Non-pigmented ciliary epithelial cell (primary cell): ENCODE measurements around the gene RAP1GAP2.

Source experiments
- DNase-seq: peaks from one replicate; pipeline ENCODE4 v3.0.0-alpha.2; 2010; ENCODE audit warnings: low read depth

Gene RAP1GAP2

DNA sequence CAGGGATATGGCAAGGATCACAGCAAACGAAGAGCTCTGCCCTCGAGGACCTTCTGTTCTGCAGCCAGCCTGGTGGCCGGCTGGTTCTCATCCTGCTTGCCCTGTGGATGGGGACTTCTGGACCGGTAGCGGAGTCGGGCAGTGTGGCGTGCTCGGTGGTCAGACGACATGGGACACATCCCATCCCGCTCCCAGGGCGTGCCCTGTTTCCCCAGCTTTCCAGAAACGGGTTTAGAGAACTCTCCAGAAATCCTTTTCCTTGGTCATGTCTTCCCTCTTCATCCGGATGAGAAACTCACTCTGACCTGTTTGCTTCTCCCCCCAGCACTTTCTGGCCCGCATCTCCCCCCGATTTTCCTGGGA, 151.3 kb downstream of the RAP1GAP2 start:
- DNase-seq = no peak

DNA sequence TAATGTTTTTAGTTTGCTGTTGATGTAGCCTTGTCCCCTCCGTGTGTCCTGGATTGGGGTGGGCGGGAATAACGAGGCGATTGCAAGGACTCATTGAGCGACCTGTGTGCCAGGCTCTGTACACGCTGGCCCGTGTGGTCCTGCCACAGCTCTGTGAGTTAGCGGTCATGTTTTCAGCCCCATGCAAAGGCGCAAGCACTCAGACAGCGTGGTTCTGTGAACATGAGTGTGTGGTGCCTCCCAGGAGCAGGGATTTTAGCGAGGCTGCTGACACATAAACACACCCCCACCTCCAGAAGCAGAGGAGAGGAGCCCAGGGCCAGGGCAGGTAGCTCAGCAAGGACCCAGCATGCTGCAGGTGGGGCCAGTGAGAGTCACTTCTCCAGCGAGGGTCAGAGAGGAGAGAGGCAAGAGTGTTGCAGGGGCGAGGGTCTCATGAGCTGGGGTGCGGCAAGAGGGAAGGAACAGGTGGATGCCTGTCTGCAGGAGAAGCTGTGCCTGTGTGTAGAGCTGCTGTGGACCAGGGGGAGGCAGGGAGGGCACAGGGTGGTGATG, 151.8 kb downstream of the RAP1GAP2 start:
- no peak for DNase-seq

DNA sequence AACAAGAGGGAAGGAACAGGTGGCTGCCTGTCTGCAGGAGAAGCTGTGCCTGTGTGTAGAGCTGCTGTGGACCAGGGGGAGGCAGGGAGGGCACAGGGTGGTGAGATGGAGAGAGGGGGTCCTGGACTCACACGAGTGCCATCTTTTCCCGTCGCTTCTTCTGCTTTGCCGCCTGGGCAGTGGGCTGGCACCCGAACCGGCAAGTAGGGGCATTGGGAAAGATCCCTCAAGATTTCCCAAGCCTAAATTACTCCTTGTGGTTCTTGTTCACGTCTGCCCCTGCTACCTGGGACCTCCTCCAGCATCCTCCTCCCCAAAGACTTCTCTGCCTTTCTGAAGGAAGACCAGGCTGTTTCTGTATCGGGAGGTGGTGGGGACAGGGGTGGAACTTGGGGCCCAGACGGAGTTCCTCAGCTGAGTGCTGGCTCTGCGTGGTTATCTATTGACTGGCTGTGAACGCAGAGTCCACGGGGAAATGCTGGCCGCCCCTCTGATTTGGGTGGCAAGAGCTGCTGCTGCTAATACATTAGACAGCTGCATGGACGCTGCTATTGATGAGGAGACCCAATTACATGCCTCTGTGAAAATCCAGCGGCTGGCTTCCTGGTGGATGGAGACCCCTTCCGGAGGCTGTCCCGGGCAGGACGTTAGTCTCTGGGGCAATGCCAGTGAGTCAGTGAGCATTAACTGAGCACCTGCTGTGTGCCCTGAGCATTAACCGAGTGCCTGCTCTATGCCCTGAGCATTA, 152.7 kb downstream of the RAP1GAP2 start:
- no peak for DNase-seq

DNA sequence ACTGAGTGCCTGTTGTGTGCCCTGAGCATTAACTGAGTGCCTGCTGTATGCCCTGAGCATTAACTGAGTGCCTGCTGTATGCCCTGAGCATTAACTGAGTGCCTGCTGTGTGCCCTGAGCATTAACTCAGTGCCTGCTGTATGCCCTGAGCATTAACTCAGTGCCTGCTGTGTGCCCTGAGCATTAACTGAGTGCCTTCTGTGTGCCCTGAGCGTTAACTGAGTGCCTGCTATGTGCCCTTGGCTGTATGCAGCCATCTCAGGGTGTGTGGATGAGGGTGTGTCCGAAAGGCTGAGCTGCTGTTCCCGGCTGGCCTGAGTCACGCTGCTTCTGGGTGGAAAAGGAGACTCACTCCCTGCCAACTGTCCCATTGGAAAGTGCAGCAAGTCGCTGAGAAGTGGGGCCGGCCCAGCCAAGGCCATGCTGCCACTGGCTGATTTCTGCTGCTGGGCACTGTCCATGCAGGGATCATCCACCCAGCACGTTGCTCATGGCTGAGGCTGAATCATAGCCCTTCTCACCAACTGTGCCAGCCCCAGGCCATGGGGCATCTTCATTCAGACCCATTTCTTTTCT, 153.3 kb downstream of the RAP1GAP2 start:
- DNase-seq = no peak

DNA sequence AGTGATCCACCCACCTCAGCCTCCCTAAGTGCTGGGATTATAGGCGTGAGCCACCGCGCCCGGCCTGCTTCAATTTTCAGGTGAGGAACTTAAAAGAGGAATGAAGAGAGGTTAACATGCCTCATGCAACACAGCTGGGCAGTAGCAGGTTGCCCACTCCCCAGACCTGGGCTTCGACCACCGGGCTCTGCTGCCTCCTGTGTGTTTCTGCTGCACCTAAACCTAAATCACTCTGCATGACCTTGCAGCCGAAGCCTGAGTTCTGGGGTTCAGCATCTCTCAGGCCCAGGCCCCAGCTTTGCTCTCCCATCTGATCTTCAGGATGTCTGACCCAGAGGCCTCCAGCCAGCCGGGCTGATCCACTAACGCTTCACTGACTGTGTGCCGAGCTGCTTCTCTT, 154.6 kb downstream of the RAP1GAP2 start:
- no peak for DNase-seq

DNA sequence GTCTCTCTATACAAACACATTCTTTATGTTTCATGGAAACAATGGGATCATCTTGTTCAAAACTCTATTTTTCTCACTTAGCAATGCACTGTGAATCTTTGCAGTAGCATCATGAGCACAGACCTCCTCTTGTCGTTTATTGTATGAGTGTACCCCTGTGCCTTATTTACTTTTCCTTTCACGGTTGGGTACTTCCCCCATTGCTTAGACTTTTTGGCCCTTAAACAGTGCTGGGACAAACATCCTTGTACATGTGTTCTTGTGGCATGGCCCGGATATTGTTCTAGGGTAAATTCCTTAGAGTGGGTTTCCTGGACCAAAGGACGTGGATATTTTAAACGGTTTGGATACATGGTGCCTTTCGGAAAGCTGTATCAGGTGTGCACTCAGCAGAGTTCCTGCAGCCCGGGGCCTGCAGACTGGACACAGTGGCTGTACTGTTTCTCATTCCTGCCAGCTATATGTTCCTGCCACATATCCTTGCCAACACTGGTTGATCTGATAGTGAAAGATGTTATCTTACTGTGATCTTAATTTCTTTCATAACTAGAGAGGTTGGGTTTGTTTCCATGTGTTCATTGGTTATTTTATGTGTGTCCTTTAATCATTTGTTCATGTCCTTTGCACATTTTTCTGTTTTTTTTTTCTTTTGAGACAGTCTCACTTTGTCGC, 156.1 kb downstream of the RAP1GAP2 start:
- DNase-seq = no peak

DNA sequence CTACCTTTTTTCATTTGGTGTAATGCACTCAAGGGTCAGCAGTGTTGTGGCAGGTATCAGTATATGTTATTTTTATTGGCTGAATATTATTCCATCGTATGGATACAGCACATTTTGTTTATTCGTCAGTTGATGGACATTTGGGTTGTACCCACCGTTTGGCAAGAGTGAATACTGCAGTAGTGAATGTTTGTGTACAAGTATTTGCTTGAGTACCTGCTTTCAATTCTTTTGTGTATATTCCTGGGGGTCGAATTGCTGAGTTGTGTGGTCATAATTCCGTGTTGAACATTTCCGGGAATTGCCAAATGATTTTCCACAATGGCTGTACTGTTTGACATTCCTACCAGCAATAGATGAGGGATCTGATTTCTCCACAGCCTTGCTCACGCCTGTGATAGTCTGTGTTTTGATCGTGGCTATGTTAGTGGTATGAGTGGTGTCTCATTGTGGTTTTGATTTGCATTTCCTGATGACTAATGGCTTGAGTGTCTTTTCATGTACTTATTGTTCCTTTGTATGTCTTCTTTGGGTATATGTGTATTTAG, 158.7 kb downstream of the RAP1GAP2 start:
- DNase-seq = peak; percentile 74

DNA sequence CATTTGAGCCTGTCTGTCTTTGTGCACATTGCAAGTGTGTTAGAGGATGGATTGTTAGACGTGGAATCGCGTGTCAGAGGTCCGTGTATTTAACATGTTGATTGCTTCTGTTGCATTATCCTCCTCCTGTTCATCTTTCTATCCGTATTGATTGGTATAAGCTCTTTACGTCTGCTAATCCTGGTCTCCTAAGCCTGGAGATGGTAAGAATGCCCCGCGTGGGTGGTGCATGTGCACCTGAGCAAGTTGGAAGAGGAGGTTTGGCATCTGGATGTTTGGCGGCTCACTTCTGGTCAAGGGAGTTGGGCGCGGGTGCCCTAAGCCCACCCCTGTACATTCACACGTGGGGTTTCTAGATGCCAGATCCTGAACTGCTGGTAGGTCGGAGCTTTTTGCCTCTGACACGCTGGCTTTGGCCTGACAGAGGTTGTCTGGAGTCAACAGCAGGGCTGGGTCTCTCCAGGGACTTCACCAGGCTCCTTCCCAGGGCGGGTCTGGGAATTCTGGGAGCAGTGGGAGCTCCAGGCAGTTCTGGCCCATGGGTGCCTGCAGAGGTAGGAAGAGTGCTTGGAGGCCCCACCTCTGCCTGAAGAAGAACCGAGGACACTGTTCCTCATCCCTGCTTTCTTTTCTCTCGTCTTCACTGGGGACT, 159.8 kb downstream of the RAP1GAP2 start:
- DNase-seq = no peak

DNA sequence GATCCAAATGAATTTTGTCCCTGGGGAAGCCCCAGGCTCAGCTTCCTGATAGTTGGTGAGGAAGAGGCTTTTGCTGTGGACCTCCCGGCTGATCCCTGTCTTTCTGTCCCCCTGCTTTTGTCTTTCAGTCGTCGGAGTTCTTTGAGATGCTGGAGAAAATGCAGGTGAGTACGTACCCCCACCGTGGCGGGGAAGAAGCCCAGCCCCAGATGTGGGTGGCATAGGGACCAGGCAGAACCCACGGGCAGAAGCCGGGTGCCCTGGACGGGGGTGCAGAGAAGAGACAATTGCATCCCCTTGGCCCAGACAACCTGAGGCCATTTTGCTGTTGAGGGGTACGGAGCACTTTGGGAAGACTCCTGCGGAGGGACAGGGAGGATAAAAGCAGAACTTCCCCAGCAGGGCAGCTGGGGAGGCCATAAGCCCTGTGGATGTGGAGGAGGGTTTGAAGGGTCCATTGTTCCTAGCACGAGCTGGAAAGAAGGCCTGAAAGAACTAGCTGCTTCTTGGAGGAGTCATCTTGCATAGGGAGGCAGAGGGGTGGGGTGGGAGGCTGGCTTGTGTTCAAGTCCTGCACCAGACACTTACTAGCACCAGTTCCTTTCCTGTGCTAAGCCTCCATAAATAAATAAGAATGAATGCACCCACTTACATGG, 161.5 kb downstream of the RAP1GAP2 start:
- DNase-seq = no peak

DNA sequence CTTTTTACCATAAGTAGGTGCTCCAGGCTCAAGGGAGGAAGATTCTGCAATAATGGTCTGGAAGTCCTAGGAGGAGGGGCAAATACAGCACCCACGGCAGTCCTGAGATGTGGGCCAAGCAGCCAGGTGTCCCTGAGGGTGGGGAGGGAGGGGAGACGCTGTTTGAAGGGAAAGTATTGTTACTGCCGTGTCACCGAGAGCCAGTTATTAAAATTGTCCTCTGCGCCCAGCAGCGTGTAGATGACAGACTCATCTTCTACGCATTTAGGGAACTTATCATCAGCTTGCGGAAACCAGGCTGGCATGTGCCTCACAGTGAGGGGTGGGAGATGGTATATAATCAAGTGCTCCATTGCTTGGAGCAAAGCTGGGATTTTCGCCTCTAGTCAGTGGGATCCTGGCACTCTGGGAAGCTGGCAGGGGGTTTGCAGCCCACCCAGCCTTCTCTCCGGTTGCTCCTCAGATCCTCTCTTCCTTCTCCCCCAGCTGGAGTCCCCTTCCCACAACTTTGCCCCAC, 162.5 kb downstream of the RAP1GAP2 start:
- no peak for DNase-seq

DNA sequence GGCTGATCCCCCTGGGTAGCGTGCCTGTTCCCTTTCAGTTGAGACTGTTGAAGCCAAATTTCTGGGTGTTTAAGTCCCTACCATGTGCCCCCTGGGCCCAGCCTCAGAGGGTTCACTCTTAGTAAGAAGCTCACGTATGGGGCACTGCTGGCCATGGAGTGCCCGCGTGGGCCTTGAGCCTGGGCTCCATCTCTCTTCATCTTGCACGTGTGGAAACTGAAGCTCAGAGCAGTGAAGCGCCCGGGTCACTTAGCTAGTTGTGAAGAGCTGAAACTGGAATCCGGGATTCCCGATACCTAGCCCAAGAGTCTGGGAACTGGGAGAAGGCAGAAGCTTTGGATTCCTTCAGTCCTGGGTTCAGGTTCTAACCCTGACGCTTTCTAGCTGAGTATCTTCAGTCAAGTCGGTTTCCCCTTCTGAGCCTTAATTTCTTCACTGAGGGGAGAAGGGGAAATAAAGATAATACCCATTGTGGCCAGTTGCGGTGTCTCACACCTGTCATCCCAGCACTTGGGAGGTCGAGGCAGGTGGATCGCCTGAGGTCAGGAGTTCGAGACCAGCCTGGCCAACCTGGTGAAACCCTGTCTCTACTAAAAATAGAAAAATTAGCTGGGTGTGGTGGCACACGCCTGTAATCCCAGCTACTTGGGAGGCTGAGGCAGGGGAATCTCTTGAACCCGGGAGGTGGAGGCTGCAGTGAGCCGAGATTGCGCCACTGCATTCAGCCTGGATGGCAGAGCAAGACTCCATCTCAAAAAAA, 163.3 kb downstream of the RAP1GAP2 start:
- no peak for DNase-seq

DNA sequence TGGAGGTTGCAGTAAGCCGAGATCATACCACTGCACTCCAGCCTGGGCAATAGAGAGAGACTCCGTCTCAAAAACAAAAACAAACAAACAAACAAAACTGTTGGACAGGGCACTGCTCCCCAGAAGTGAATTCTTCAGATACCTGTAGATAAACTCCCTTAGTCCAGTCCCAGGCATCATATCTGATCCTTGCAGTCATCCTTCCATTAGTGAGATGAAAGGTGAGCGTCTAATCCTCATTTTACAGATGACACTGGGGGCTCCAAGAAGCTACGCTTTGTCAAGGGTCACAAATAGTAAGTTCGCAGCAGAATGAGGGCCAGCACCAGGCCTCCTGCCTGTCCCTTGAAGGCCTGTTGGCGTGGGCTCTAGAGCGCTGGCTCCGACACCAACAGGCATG, 165.2 kb downstream of the RAP1GAP2 start:
- no peak for DNase-seq

DNA sequence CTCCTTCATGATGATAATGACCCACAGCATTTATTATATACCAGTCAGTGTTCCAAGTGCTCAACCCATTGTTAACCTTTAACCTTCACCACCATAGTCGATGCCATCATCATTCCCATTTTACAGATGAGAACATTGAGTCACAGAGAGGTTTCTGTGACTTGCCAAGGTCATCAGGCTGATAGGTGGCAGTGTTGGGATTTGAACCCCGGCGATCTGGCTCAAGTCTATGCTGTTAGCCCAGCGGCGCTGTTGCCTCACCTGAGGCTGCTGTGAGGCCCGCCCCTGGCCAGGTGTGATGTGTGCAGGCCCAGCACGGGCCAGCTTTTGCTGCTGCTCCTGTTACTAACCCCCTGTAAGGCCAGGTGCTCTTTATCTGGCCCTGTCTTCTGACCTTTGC, 166.0 kb downstream of the RAP1GAP2 start:
- DNase-seq = no peak

DNA sequence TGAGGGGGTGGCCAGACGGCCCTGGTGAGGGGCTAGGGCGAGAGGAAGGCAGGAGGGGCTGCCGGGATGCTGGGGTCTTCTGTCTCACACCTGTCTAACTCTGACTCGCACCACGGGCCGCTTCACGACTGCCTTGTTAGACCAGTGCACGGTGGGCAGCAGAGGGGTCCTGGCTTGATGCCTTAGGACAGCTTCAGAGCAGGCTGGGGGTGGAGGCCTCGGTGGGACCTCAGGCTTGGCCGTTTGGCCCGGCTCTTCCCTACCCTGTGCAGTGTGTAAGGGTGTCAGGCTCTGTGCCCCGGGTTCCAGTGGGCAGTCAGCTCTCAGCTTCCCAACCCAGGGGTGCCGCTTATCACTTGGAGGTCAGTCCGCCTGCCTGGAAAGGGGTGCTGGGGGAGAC, 166.5 kb downstream of the RAP1GAP2 start:
- DNase-seq = no peak

DNA sequence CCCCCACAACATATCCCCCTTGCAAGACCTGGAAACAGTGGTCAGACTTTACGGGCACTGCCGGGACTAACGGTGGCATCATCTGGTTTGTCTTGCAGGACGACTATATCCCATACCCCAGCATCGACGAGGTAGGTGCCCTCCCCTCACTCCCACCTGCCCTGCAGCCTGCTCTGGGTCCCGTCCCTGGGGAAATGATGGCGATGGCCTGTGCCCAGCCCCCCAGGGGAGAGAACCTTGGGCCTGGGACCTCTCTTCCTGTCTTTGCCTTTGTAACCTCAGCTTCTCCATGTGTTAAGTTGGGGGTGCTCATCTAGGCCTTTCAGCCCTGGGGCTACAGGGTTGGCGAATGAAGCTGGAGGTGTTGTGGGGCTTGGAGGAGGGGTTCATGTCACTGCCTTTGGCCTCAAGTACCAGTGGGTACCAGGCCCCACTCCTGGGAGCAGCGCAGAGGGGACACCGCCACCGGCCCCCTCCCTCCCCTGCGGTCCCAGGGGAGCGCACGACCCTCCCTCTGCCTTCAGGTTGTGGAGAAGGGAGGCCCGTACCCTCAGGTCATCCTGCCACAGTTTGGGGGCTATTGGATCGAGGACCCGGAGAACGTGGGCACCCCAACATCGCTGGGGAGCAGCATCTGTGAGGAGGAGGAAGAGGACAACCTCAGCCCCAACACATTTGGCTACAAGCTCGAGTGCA, 167.2 kb downstream of the RAP1GAP2 start:
- no peak for DNase-seq

DNA sequence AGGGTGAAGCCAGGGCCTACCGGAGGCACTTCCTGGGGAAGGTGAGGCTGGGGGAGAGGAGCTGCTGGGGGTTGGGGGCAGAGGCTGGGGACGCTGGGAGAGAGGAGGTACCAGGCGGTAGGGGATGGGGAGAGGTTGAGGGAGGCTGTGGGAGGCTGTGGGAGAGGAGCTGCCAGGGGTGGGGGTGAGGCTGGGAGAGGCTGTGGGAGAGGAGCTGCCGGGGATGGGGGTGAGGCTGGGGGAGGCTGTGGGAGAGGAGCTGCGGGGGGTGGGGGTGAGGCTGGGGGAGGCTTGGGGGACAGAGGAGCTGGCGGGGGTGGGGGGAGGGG, 167.8 kb downstream of the RAP1GAP2 start:
- DNase-seq = no peak

DNA sequence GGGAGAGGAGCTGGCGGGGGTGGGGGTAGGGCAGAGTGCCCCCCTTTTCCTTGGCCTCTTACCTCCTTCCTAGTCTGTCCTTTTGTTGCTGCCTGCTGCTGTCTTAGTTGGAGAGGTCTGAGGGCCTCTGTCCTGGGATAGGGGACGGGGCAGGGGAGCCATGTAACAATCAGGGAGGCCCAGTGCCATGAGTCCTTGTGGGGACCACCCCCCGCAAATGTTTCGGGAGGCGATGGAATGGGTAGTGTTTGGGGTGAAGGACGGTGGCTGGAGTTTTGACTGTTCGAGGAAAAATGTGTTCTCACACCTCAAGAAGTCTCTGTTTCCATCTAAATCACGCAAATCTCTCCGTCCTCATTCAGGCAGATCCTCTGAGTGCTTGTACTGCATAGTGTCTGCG, 168.1 kb downstream of the RAP1GAP2 start:
- no peak for DNase-seq

DNA sequence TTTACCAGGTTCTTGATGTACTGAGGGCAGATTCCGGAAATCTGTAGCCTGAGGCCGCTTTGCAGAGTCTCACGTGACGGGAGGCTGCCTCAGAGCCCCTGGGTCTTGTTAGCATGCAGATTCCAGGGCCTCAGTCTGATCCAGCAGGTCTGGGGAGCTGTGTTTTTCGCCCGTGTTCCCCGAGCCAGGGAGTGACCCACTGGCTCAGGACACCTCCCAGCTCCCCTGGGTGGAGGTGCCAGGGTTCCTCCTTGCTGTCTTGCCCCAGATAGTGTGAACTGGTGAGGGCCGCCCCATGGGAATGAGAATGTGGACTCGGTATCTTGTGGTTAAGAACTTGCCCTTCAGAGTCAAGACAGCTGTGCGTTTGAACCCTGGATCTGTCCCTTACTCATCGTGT, 168.6 kb downstream of the RAP1GAP2 start:
- no peak for DNase-seq

DNA sequence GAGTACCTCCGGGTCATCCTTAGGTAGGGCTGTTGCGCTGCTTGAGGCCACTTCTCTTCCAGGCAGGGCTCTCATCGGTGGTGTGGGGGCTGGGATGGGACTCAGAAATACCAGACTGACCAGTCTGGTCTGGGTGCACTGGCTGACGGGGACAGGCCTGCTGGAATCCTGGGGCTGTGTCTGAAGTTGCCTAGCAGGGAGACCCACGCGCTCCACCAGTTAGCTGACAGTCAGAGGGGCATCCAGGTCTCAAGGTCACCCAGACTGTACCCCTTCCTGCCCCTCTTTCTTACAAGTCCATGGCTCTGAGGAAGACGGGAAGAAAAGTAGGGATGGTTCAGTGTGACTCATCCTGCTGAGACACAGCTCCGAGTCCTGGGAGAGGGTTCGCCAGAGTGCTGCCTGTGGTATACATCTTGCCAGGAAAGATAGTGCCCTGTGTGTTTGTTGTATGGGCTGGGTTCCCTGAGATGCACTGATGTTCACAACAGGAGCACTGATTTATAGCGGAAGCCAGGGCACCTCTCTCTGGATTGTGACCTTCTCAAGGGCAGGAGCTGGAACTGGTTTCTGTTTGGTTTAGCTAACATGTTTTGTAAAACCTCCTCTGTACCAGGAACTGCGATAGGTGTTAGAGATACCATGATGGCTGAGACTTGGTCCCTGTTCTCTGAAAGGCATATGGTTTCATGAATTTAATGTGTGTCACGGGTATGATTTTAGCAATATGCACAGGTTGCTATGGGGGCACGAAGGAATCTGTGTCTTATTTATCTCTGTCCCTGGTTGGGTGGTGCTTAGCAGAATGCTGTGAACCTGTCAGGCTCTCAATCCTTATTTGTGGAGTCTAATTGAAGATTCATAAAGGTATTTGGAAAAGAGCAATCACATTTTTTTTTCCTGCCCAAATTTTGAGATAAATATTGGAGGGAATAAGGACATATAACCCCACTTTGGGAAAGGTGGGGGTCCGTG, 169.7 kb downstream of the RAP1GAP2 start:
- DNase-seq = no peak
